OCI-LY7 (cell line): Measurements from ENCODE around the gene CACNG3.

ENCODE experiments used
- EZH2phosphoT487 ChIP-seq: fragments of 200-600 bp; sonication (generic); IDR thresholded peaks from 2 replicates; pipeline ENCODE4 v1.6.1; 2018; ENCODE audit warnings: low read depth, borderline replicate concordance, mild to moderate bottlenecking, mixed run types, antibody characterized with exemption, low read length, moderate library complexity, mixed read lengths
- TF ChIP-seq, protein P1 (sequence below): fragments of 200-600 bp; sonication (generic); conservative IDR thresholded peaks from 2 replicates; pipeline ENCODE4 v1.5.1; 2014; ENCODE audit warnings: mild to moderate bottlenecking, antibody characterized with exemption, low read length, moderate library complexity, mixed read lengths

DNA sequence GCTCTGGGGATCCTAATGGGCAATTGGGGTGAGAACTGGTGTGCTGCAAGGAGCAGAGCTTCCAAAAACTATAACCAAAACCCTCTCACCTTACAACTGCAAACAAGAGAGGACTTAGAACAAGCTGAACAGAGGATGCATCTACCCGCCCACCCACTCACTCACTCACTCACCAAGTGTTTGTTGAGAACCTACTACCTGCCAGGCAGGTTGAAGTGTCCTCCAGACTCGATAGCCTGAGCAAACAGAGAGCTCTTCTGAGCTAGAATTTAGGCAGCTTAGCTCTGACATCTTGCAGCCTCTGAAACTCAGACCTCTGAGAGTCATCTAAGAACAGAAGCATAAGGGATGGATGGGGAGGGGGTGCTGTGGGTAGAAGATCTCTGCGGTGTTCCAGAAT, 41.2 kb downstream of the CACNG3 start:
- TF ChIP-seq, protein P1, sequence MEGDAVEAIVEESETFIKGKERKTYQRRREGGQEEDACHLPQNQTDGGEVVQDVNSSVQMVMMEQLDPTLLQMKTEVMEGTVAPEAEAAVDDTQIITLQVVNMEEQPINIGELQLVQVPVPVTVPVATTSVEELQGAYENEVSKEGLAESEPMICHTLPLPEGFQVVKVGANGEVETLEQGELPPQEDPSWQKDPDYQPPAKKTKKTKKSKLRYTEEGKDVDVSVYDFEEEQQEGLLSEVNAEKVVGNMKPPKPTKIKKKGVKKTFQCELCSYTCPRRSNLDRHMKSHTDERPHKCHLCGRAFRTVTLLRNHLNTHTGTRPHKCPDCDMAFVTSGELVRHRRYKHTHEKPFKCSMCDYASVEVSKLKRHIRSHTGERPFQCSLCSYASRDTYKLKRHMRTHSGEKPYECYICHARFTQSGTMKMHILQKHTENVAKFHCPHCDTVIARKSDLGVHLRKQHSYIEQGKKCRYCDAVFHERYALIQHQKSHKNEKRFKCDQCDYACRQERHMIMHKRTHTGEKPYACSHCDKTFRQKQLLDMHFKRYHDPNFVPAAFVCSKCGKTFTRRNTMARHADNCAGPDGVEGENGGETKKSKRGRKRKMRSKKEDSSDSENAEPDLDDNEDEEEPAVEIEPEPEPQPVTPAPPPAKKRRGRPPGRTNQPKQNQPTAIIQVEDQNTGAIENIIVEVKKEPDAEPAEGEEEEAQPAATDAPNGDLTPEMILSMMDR = no peak
- no peak for TF ChIP-seq EZH2phosphoT487
